Immature natural killer cell (primary cell): ENCODE measurements around the gene HRH3. TPM values are rescaled to one million over a fixed set of nuclear protein-coding genes. Genes with fewer than 3 reads are reported as not detected.

Source experiments
- DNase-seq, 3 donors: peaks; one replicate each; pipeline ENCODE4 v3.0.0; 2022; ENCODE audit warnings: mixed read lengths in 1 of 3
- H3K27ac Mint-ChIP-seq, 6 donors: one replicate each; pipeline ENCODE4 v1.8.0; 2020; ENCODE audit warnings: mixed read lengths in 6 of 6, mild to moderate bottlenecking in 5 of 6, inconsistent platforms in 4 of 6, moderate library complexity in 3 of 6
- H3K27me3 Mint-ChIP-seq, 3 donors: one replicate each; pipeline ENCODE4 v1.8.0; 2020 to 2021; ENCODE audit warnings: low read depth in 3 of 3, mild to moderate bottlenecking in 3 of 3, mixed read lengths in 3 of 3, moderate library complexity in 3 of 3, inconsistent platforms in 1 of 3
- H3K36me3 Mint-ChIP-seq, 3 donors: one replicate each; pipeline ENCODE4 v1.8.0; 2020; ENCODE audit warnings: mixed read lengths in 3 of 3, inconsistent platforms in 2 of 3, mild to moderate bottlenecking in 2 of 3
- H3K4me1 Mint-ChIP-seq, 2 donors: one replicate each; pipeline ENCODE4 v1.8.0; 2020; ENCODE audit warnings: inconsistent platforms in 2 of 2, mild to moderate bottlenecking in 2 of 2, mixed read lengths in 2 of 2, moderate library complexity in 1 of 2
- H3K4me3 Mint-ChIP-seq, 5 donors: one replicate each; pipeline ENCODE4 v1.8.0; 2020; ENCODE audit warnings: mild to moderate bottlenecking in 5 of 5, mixed read lengths in 5 of 5, inconsistent platforms in 3 of 5, moderate library complexity in 3 of 5
- H3K9me3 Mint-ChIP-seq, 6 donors: one replicate each; pipeline ENCODE4 v1.8.0; 2020; ENCODE audit warnings: mild to moderate bottlenecking in 6 of 6, mixed read lengths in 6 of 6, inconsistent platforms in 4 of 6, moderate library complexity in 3 of 6
- polyA plus RNA-seq, 3 donors: library from polyadenylated mRNA; unstranded; fragments of 300-500 nt; fragmentation: Illumina TruSeq; gene quantifications; one replicate each; pipeline ENCODE4 v1.2.3, GENCODE V29; 2021

Gene HRH3
- polyA plus RNA-seq, 3 donors from 2014 or later = not detected

- no peak for DNase-seq
- peaks cover 4 to 14% (median 4%) of the 10 kb centered on the region in 3 donors for H3K36me3 Mint-ChIP-seq
- H3K27ac Mint-ChIP-seq = no peak overlapping the region
- H3K4me3 Mint-ChIP-seq = no peak overlapping the region
- H3K27me3 Mint-ChIP-seq = peaks cover 0 to 6% (median 2%) of the 10 kb centered on the region in 3 donors
- no peaks in the 10 kb centered on the region for H3K9me3 Mint-ChIP-seq
- peaks cover 4 to 26% of the 10 kb centered on the region in 2 donors for H3K4me1 Mint-ChIP-seq
These were observed 29.3 kb downstream of the HRH3 start for GRCh38 chr20:62190639-62191411.

GRCh38 chr20:62186887-62187866 is 32.9 kb downstream of the HRH3 start:
- Mint-ChIP-seq H3K27ac (peak overlapping the region in 4 of 6 donors; percentile 4 to 85 (median 42)), H3K4me1 (peaks cover 24 to 47% of the 10 kb centered on the region in 2 donors), H3K27me3 (peaks cover 6 to 12% (median 10%) of the 10 kb centered on the region in 3 donors), H3K36me3 (peaks cover 0 to 10% (median 0%) of the 10 kb centered on the region in 3 donors), H3K4me3 (peak overlapping the region in 1 of 5 donors; percentile 45), H3K9me3 (no peaks in the 10 kb centered on the region)
- no peak for DNase-seq

- Mint-ChIP-seq H3K4me1 (peaks cover 30 to 54% of the 10 kb centered on the region in 2 donors), H3K27me3 (peaks cover 6 to 13% (median 12%) of the 10 kb centered on the region in 3 donors), H3K36me3 (peaks cover 0 to 10% (median 0%) of the 10 kb centered on the region in 3 donors), H3K9me3 (no peaks in the 10 kb centered on the region), H3K4me3 (no peak overlapping the region), H3K27ac (no peak overlapping the region)
- DNase-seq = no peak
These were observed 34.0 kb downstream of the HRH3 start for GRCh38 chr20:62186096-62186426.

DNA sequence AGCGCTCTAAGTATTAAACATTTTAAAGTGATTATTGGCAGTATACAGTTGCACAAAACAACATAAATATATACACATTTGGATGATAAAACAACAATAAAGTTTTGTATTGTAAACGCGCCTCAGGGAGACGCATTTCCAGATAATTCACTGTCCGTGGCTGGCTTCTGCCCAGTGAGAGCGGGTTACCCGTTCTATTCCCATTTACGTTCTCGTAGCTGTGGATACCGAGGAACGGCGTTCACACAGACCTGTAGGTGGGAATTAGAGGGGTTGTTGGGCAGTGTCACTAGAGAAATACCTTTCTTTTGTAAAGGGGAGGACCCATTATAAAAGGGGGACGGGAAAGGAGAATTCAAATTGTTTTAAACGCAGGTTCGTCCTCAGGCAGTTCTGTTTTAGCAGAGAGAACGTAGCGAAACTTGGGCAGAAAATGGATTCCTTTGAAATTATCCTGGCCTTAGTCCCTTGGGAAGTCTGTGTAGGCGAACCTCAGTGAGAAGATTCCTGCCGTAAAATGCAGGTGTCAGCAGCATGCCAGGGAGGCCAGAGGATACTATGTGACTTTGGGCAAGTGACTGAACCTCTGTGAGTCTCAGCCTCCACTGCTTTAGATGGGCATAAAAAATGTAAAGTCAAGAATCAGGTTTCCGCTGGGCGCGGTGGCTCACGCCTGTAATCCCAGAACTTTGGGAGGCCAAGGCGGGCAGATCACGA is 36.5 kb downstream of the HRH3 start:
- Mint-ChIP-seq H3K36me3 (no peaks in the 10 kb centered on the region), H3K4me1 (peaks cover 30 to 48% of the 10 kb centered on the region in 2 donors), H3K27me3 (peaks cover 6 to 13% (median 12%) of the 10 kb centered on the region in 3 donors), H3K4me3 (peak overlapping the region; percentile 85 to 94 (median 92)), H3K27ac (peak overlapping the region; percentile 84 to 96 (median 95)), H3K9me3 (no peaks in the 10 kb centered on the region)
- no peak for DNase-seq

DNA sequence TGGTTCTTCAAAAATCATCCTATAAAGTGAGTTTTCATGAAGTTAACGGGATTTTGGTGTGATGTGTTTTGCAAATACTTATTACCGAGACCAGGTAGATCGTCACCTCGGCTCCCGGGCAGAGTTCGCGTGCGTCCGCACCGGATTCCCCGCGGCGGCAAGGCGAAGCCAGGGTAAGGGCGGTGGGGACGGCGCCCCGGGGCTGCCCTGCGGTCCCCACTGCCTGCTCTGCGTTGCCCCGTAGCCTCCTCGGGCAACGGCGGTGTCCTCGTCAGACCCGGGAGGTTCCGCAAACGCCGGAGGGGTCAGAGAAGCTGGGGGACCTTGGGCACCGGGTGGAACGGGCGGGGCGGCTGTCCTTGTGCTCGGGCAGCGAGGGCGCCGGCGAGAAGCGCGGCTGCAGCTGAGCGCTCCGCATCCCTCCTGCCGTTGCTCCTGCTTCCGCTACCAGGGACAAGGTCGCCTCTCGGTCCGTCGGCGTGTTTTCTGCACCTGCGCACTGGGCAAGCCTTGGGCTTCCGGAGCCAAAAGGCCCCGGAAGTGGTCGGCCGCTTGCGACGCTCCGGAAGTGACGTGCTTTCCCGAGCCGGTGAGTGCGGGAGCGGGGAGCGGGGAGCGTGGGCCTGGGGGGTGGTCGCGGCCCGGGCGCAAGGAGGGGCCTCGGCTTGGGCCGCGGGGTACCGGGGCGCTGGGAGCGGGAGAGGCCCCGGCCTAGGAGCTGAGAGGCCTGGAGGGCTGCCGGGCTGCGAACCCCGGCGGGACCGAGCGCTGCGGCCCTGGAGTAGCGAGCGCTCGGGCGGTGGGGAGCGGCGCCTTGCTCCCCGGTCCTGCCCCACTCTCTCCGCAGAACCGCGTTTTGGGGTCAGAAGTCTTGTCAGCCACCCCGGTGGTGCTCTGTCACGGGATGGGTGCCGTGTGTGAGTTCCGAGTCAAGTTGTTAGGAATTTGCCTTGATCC is 37.3 kb downstream of the HRH3 start, which contains the start of gene MTG2:
Gene MTG2 (plus strand): TSS at position 560 of the 957 bp plus-strand sequence. CDS start 10,393 bp downstream, outside the sequence.
- no peaks in the 10 kb centered on the region for H3K9me3 Mint-ChIP-seq
- peaks cover 30 to 46% of the 10 kb centered on the region in 2 donors for H3K4me1 Mint-ChIP-seq
- H3K27ac Mint-ChIP-seq = peak within 1 kb of the TSS; percentile 94 to 97 (median 96)
- no peaks in the 10 kb centered on the region for H3K36me3 Mint-ChIP-seq
- peaks cover 6 to 13% (median 12%) of the 10 kb centered on the region in 3 donors for H3K27me3 Mint-ChIP-seq
- peak; percentile 92 to 93 (median 93) for DNase-seq
- peak within 1 kb of the TSS; percentile 85 to 94 (median 92) for H3K4me3 Mint-ChIP-seq

DNA sequence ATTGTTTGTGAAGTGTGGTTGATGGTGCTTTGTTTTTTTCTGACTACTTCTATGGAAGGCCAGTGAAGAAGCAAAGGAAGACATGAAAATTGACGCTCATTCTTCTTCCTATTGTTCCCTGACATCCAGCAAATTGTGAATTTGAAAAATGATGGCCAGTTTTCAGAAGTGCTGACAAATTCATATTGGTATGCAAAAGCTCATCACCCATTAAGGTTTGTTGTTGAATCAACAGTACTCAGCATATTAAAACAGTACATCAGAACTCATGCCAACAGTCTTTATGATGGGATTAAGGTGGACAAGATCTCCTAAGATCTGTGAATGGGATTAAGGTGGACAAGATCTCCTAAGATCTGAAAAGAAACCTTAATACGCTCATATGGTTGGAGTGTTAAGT is 38.3 kb downstream of the HRH3 start:
- no peak for DNase-seq
- Mint-ChIP-seq H3K36me3 (no peaks in the 10 kb centered on the region), H3K9me3 (no peaks in the 10 kb centered on the region), H3K27me3 (peaks cover 6 to 13% (median 9%) of the 10 kb centered on the region in 3 donors), H3K27ac (peak overlapping the region; percentile 90 to 97 (median 95)), H3K4me3 (peak overlapping the region; percentile 85 to 94 (median 92)), H3K4me1 (peaks cover 27 to 36% of the 10 kb centered on the region in 2 donors)

- Mint-ChIP-seq H3K27me3 (peaks cover 5 to 13% (median 9%) of the 10 kb centered on the region in 3 donors), H3K9me3 (no peaks in the 10 kb centered on the region), H3K27ac (no peak overlapping the region), H3K36me3 (peaks cover 0 to 10% (median 6%) of the 10 kb centered on the region in 3 donors), H3K4me1 (peaks cover 18% of the 10 kb centered on the region in 2 donors), H3K4me3 (no peak overlapping the region)
- no peak for DNase-seq
These were observed 40.9 kb downstream of the HRH3 start for GRCh38 chr20:62179162-62179504.

DNA sequence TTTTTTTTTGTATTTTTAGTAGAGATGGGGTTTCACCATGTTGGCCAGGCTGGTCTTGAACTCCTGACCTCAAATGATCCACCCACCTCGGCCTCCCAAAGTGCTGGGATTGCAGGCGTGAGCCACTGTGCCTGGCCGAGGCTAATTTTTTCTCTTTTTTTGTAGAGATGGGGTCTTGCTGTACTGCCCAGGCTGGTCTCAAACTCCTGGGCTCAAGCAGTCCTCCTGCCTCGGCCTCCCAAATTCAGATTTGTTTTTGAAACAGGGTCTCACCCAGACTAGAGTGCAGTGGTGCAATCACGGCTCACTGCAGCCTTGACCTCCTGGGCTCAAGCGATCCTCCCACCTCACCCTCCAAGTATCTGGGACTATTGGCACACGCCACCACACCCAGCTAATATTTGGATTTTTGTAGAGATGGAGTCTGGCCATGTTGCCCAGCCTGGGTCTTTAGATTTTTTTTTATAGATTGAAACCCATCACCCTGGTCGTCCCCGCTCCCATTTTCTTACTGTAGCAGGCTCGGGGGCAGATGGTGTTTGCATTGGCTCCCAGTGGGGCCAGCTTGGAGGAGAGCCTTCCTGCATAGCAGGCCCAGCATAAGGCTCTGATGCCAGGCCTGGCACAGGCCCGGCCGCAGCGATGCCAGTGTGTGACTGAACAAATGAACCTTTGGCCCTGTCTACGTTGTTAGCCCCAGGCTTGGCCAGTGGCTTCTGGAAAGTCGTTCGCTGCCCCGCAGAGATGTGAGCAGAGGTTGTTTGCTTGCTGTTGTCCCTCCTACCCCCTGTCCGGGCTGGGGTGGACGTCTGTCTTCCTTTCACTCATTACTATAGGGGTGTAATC is 41.5 kb downstream of the HRH3 start:
- H3K4me3 Mint-ChIP-seq = no peak overlapping the region
- peaks cover 13% of the 10 kb centered on the region in 2 donors for H3K4me1 Mint-ChIP-seq
- H3K9me3 Mint-ChIP-seq = no peaks in the 10 kb centered on the region
- no peak overlapping the region for H3K27ac Mint-ChIP-seq
- DNase-seq = no peak
- H3K27me3 Mint-ChIP-seq = peaks cover 5 to 13% (median 8%) of the 10 kb centered on the region in 3 donors
- H3K36me3 Mint-ChIP-seq = peaks cover 0 to 10% (median 9%) of the 10 kb centered on the region in 3 donors

GRCh38 chr20:62177307-62177706 is 42.8 kb downstream of the HRH3 start:
- H3K36me3 Mint-ChIP-seq = peaks cover 0 to 10% (median 9%) of the 10 kb centered on the region in 3 donors
- peaks cover 0 to 4% (median 0%) of the 10 kb centered on the region in 3 donors for H3K27me3 Mint-ChIP-seq
- no peak overlapping the region for H3K27ac Mint-ChIP-seq

GRCh38 chr20:62176866-62177265 is 43.2 kb downstream of the HRH3 start:
- peak overlapping the region in 1 of 5 donors; percentile 24 for H3K4me3 Mint-ChIP-seq
- H3K27me3 Mint-ChIP-seq = peaks cover 0 to under 1% (median 0%) of the 10 kb centered on the region in 3 donors
- no peak for DNase-seq
- peaks cover 0 to 10% (median 9%) of the 10 kb centered on the region in 3 donors for H3K36me3 Mint-ChIP-seq
- no peaks in the 10 kb centered on the region for H3K9me3 Mint-ChIP-seq
- H3K4me1 Mint-ChIP-seq = peaks cover 3 to 4% of the 10 kb centered on the region in 2 donors
- H3K27ac Mint-ChIP-seq = no peak overlapping the region

More at GRCh38 chr20:62177307-62177706, 42.8 kb downstream of the HRH3 start:
- H3K9me3 Mint-ChIP-seq = no peaks in the 10 kb centered on the region
- H3K4me3 Mint-ChIP-seq = no peak overlapping the region
- no peak for DNase-seq
- peaks cover 7 to 8% of the 10 kb centered on the region in 2 donors for H3K4me1 Mint-ChIP-seq

DNA sequence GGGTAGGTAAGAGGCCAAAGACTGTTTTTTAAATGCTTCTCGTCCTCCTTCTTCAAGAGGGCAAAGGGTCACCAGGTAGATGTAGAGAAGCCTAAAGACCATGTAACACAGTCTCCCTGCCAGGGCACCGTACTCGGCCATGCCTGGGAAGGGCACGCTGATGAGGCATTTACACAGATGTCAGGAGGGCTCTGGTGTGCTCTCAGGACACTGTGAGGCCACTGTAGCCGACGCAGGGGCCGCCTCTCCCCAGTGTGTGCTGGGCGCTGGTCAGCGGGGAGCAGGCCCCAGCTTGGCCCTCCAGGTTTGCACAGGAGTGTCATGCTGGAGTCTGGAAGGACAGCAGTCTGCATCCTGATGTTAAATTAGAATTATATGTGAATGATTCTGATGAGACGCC is 44.4 kb downstream of the HRH3 start:
- H3K9me3 Mint-ChIP-seq = no peaks in the 10 kb centered on the region
- DNase-seq = no peak
- H3K36me3 Mint-ChIP-seq = peaks cover 0 to 10% (median 9%) of the 10 kb centered on the region in 3 donors
- H3K4me1 Mint-ChIP-seq = no peaks in the 10 kb centered on the region
- H3K27ac Mint-ChIP-seq = no peak overlapping the region
- H3K27me3 Mint-ChIP-seq = no peaks in the 10 kb centered on the region
- no peak overlapping the region for H3K4me3 Mint-ChIP-seq
